Chondrocyte (in vitro differentiated cells): ENCODE data around the gene SPDYE3. TPM values are rescaled to one million over a fixed set of nuclear protein-coding genes. Genes with fewer than 3 reads are reported as not detected.
"Not testable (repeated sequence)": the region's sequence is repeated elsewhere in the genome, so short reads cannot be mapped to it uniquely, and the experiment has no call there.

ENCODE experiments used
- DNase-seq: peaks from one replicate; pipeline ENCODE4 v3.0.0; 2021; ENCODE audit warnings: mixed read lengths, low spot score
- H3K27ac Mint-ChIP-seq: one replicate; pipeline ENCODE4 v1.8.0; 2021; ENCODE audit warnings: mild to moderate bottlenecking, moderate library complexity, mixed read lengths; ENCODE audit not compliant: unreplicated experiment
- H3K27me3 Mint-ChIP-seq: 2 replicates; pipeline ENCODE4 v1.8.0; 2021; ENCODE audit warnings: low read depth, mixed read lengths
- H3K36me3 Mint-ChIP-seq: 2 replicates; pipeline ENCODE4 v1.8.0; 2021; ENCODE audit warnings: low read depth, mixed read lengths
- H3K4me1 Mint-ChIP-seq: 2 replicates; pipeline ENCODE4 v1.8.0; 2021; ENCODE audit warnings: low read depth, mild to moderate bottlenecking, mixed read lengths
- H3K4me3 Mint-ChIP-seq: one replicate; pipeline ENCODE4 v1.8.0; 2021; ENCODE audit warnings: mild to moderate bottlenecking, moderate library complexity, mixed read lengths; ENCODE audit not compliant: unreplicated experiment
- H3K9me3 Mint-ChIP-seq: 2 replicates; pipeline ENCODE4 v1.8.0; 2021; ENCODE audit warnings: low read depth, mixed read lengths
- CTCF ChIP-seq: fragments of 200-600 bp; sonication (generic); IDR thresholded peaks from 2 replicates; pipeline ENCODE4 v1.5.0; 2021; ENCODE audit warnings: antibody characterized with exemption, mild to moderate bottlenecking, moderate library complexity
- total RNA-seq: library from RNA; stranded (reverse); gene quantifications from 3 replicates; pipeline ENCODE4 v1.2.1, GENCODE V29; 2021

Gene SPDYE3
- total RNA-seq, 1 donor from 2014 or later: not detected

- H3K4me3 Mint-ChIP-seq: peak overlapping the region; percentile 72
- H3K27ac Mint-ChIP-seq: peak overlapping the region; percentile 61
- not testable (repeated sequence) for DNase-seq, H3K9me3 Mint-ChIP-seq, H3K27me3 Mint-ChIP-seq, H3K36me3 Mint-ChIP-seq
- TF ChIP-seq CTCF: peak; percentile 8
- peaks cover 32% of the 10 kb centered on the region for H3K4me1 Mint-ChIP-seq
Measured at GRCh38 chr7:100270046-100270918, 37.2 kb upstream of the SPDYE3 start.

GRCh38 chr7:100270941-100271593 is 36.4 kb upstream of the SPDYE3 start:
- Mint-ChIP-seq H3K4me1 (peaks cover 28% of the 10 kb centered on the region), H3K4me3 (peak overlapping the region; percentile 72), H3K27ac (peak overlapping the region; percentile 41)
- not testable (repeated sequence) for DNase-seq, H3K36me3 Mint-ChIP-seq, H3K27me3 Mint-ChIP-seq, H3K9me3 Mint-ChIP-seq
- TF ChIP-seq CTCF: peak; percentile 1

- DNase-seq: peak; percentile 100
- Mint-ChIP-seq H3K27me3 (no peaks in the 10 kb centered on the region), H3K4me1 (peaks cover 22% of the 10 kb centered on the region), H3K4me3 (peak overlapping the region; percentile 66), H3K36me3 (peaks cover 2% of the 10 kb centered on the region), H3K27ac (no peak overlapping the region), H3K9me3 (no peaks in the 10 kb centered on the region)
- TF ChIP-seq CTCF: peak; percentile 59
Measured at GRCh38 chr7:100271716-100272537, 35.6 kb upstream of the SPDYE3 start.

- H3K9me3 Mint-ChIP-seq, H3K36me3 Mint-ChIP-seq, H3K27me3 Mint-ChIP-seq, H3K27ac Mint-ChIP-seq, DNase-seq: not testable (repeated sequence)
- peak; percentile 19 for TF ChIP-seq CTCF
- H3K4me3 Mint-ChIP-seq: peak overlapping the region; percentile 66
- H3K4me1 Mint-ChIP-seq: peaks cover 22% of the 10 kb centered on the region
Measured at GRCh38 chr7:100272538-100272902, 35.0 kb upstream of the SPDYE3 start.

- no peak for DNase-seq
- TF ChIP-seq CTCF: no peak
- Mint-ChIP-seq H3K36me3 (peaks cover 2% of the 10 kb centered on the region), H3K4me3 (no peak overlapping the region), H3K4me1 (peaks cover 16% of the 10 kb centered on the region), H3K27ac (no peak overlapping the region), H3K27me3 (no peaks in the 10 kb centered on the region), H3K9me3 (no peaks in the 10 kb centered on the region)
Measured at GRCh38 chr7:100275120-100275519, 32.4 kb upstream of the SPDYE3 start.

GRCh38 chr7:100276126-100276525 is 31.4 kb upstream of the SPDYE3 start:
- not testable (repeated sequence) for DNase-seq, H3K36me3 Mint-ChIP-seq, H3K27ac Mint-ChIP-seq, H3K27me3 Mint-ChIP-seq, H3K4me3 Mint-ChIP-seq, H3K9me3 Mint-ChIP-seq, H3K4me1 Mint-ChIP-seq

- H3K4me1 Mint-ChIP-seq, H3K36me3 Mint-ChIP-seq, DNase-seq, H3K27ac Mint-ChIP-seq, H3K27me3 Mint-ChIP-seq, H3K4me3 Mint-ChIP-seq, H3K9me3 Mint-ChIP-seq: not testable (repeated sequence)
Measured at GRCh38 chr7:100282069-100282608, 25.4 kb upstream of the SPDYE3 start.
